H1 (cell line): ENCODE measurements around the gene ANP32A. TPM values are rescaled to one million over a fixed set of nuclear protein-coding genes. Genes with fewer than 3 reads are reported as not detected.

Source experiments
- CTCF ChIA-PET: fragments of 300-600 bp; sonication (Branson Sonifier 250); formaldehyde crosslinking; loops from one replicate; lab custom pipeline; 2021; ENCODE audit not compliant: partially characterized antibody; lab: Charles Lee
- POLR2A ChIA-PET: fragments of 300-600 bp; sonication (Branson Sonifier 250); formaldehyde crosslinking; loops from one replicate; lab custom pipeline; 2021; ENCODE audit warnings: inconsistent platforms; ENCODE audit not compliant: partially characterized antibody; lab: Charles Lee
- DNase-seq, 2 experiments: peaks; one replicate each; pipeline versions ENCODE4 v3.0.0 to v3.0.0-alpha.2; 2010 to 2022; ENCODE audit warnings: low spot score in 2 of 2, low read depth in 1 of 2, mixed read lengths in 1 of 2
- FAIRE-seq: peaks from 2 replicates; lab custom pipeline; 2011; peaks lifted over from hg19 to GRCh38; lab: Jason Lieb, UNC
- H2AFZ ChIP-seq: 2 replicates; pipeline ENCODE4 v1.8.1; 2012; ENCODE audit warnings: low read length, inconsistent platforms
- H2AK5ac ChIP-seq: 2 replicates; pipeline ENCODE4 v1.6.1; 2013; ENCODE audit warnings: low read depth, low read length
- H2BK120ac ChIP-seq: replicated peaks from 2 replicates; pipeline ENCODE3; 2013; ENCODE audit warnings: low read depth, low read length, inconsistent platforms
- H2BK12ac ChIP-seq: 2 replicates; pipeline ENCODE4 v1.6.1; 2013; ENCODE audit warnings: low read depth, low read length
- H2BK15ac ChIP-seq: 2 replicates; pipeline ENCODE4 v1.6.1; 2013; ENCODE audit warnings: low read length
- H2BK20ac ChIP-seq: 2 replicates; pipeline ENCODE4 v1.6.1; 2013; ENCODE audit warnings: low read length
- H2BK5ac ChIP-seq: 2 replicates; pipeline ENCODE4 v1.6.1; 2013; ENCODE audit warnings: low read depth, low read length
- H3K14ac ChIP-seq: 2 replicates; pipeline ENCODE4 v1.6.1; 2013; ENCODE audit warnings: inconsistent platforms; ENCODE audit not compliant: insufficient read length
- H3K18ac ChIP-seq: 2 replicates; pipeline ENCODE4 v1.6.1; 2013; ENCODE audit warnings: low read length; ENCODE audit errors: extremely low read depth
- H3K23ac ChIP-seq: 2 replicates; pipeline ENCODE4 v1.6.1; 2013; ENCODE audit warnings: inconsistent platforms; ENCODE audit not compliant: insufficient read length
- H3K23me2 ChIP-seq: 2 replicates; pipeline ENCODE4 v1.6.1; 2013; ENCODE audit warnings: low read depth, low read length
- H3K27ac ChIP-seq: 2 replicates; pipeline ENCODE4 v1.6.1; 2011; ENCODE audit warnings: low read depth, low read length, inconsistent platforms
- H3K27me3 ChIP-seq, 4 experiments: replicated peaks in 1 of 4; 1 replicate in 1 of 4; 2 replicates in 3 of 4; pipeline versions ENCODE4 v1.6.1 to v1.8.1; 2011 to 2013; ENCODE audit warnings: low read length in 3 of 4, mild to moderate bottlenecking in 3 of 4, inconsistent platforms in 2 of 4, mixed read lengths in 2 of 4, moderate library complexity in 1 of 4; ENCODE audit not compliant: control insufficient read depth in 3 of 4, insufficient read depth in 3 of 4; ENCODE audit errors: extremely low read depth in 1 of 4
- H3K36me3 ChIP-seq, 4 experiments: 2 replicates each; pipeline versions ENCODE4 v1.6.1 to v1.8.1; 2011 to 2013; ENCODE audit warnings: mild to moderate bottlenecking in 4 of 4, low read length in 3 of 4, moderate library complexity in 2 of 4, control low read depth in 1 of 4, inconsistent platforms in 1 of 4; ENCODE audit not compliant: insufficient read depth in 4 of 4, control insufficient read depth in 2 of 4
- H3K4ac ChIP-seq: replicated peaks from 2 replicates; pipeline ENCODE3; 2013; ENCODE audit warnings: low read length, low read depth, mixed read lengths, inconsistent platforms; ENCODE audit not compliant: insufficient read length
- H3K4me1 ChIP-seq, 4 experiments: replicated peaks in 1 of 4; 1 replicate in 1 of 4; 2 replicates in 3 of 4; pipeline versions ENCODE4 v1.6.1 to v1.8.1; 2011 to 2013; ENCODE audit warnings: low read length in 3 of 4, inconsistent platforms in 2 of 4, mixed read lengths in 1 of 4; ENCODE audit not compliant: insufficient read depth in 4 of 4, control insufficient read depth in 3 of 4
- H3K4me2 ChIP-seq, 2 experiments: 2 replicates each; pipeline versions ENCODE4 v1.6.1 to v1.8.1; 2011 to 2013; ENCODE audit warnings: low read depth in 2 of 2, low read length in 2 of 2, control low read depth in 1 of 2, inconsistent platforms in 1 of 2, mild to moderate bottlenecking in 1 of 2; ENCODE audit not compliant: insufficient read depth in 1 of 2
- H3K4me3 ChIP-seq, 4 experiments: fragments of 200-600, 300-600 bp in 1 of 4; sonication (generic), shearing (Covaris generic), sonication (Bioruptor Twin) in 1 of 4; 2 replicates each; pipeline versions ENCODE4 v1.5.1 to v1.8.1; 2011 to 2016; ENCODE audit warnings: low read length in 4 of 4, low read depth in 3 of 4, control low read depth in 2 of 4, inconsistent platforms in 2 of 4, mild to moderate bottlenecking in 2 of 4, mixed read lengths in 1 of 4, moderate library complexity in 1 of 4; ENCODE audit not compliant: insufficient read depth in 2 of 4; ENCODE audit errors: extremely low read depth in 1 of 4
- H3K56ac ChIP-seq: replicated peaks from 2 replicates; pipeline ENCODE3; 2013; ENCODE audit warnings: low read depth, mild to moderate bottlenecking, mixed read lengths, low read length, inconsistent platforms; ENCODE audit not compliant: insufficient read length
- H3K79me1 ChIP-seq: 2 replicates; pipeline ENCODE4 v1.6.1; 2013; ENCODE audit warnings: low read depth, low read length, control low read depth
- H3K79me2 ChIP-seq, 2 experiments: 2 replicates each; pipeline versions ENCODE4 v1.6.1 to v1.8.1; 2012 to 2013; ENCODE audit warnings: low read length in 2 of 2, mild to moderate bottlenecking in 2 of 2, inconsistent platforms in 1 of 2; ENCODE audit not compliant: insufficient read depth in 2 of 2, control insufficient read depth in 1 of 2
- H3K9ac ChIP-seq, 4 experiments: replicated peaks in 1 of 4; 1 replicate in 1 of 4; 2 replicates in 3 of 4; pipeline versions ENCODE4 v1.6.1 to v1.8.1; 2011 to 2013; ENCODE audit warnings: low read depth in 3 of 4, low read length in 3 of 4, control low read depth in 2 of 4, mild to moderate bottlenecking in 2 of 4, moderate library complexity in 2 of 4, inconsistent platforms in 1 of 4; ENCODE audit errors: extremely low read depth in 1 of 4
- H3K9me3 ChIP-seq, 2 experiments: 2 replicates each; pipeline versions ENCODE4 v1.6.1 to v1.8.1; 2012 to 2013; ENCODE audit warnings: mild to moderate bottlenecking in 2 of 2, moderate library complexity in 2 of 2, control low read depth in 1 of 2, inconsistent platforms in 1 of 2, low read depth in 1 of 2, low read length in 1 of 2, mixed read lengths in 1 of 2; ENCODE audit not compliant: insufficient read depth in 2 of 2
- H4K20me1 ChIP-seq, 2 experiments: replicated peaks in 1 of 2; 2 replicates each; pipeline versions ENCODE3 to v1.8.1; 2011 to 2013; ENCODE audit warnings: inconsistent platforms in 2 of 2, low read length in 2 of 2, mild to moderate bottlenecking in 1 of 2; ENCODE audit not compliant: insufficient read depth in 2 of 2, control insufficient read depth in 1 of 2
- H4K5ac ChIP-seq: 2 replicates; pipeline ENCODE4 v1.6.1; 2013; ENCODE audit warnings: low read length, low read depth, mixed read lengths, inconsistent platforms; ENCODE audit not compliant: insufficient read length
- H4K8ac ChIP-seq: 2 replicates; pipeline ENCODE4 v1.8.0; 2013; ENCODE audit warnings: mild to moderate bottlenecking, moderate library complexity, low read length, inconsistent platforms; ENCODE audit not compliant: insufficient read depth; ENCODE audit errors: extremely low read depth
- H4K91ac ChIP-seq: replicated peaks from 2 replicates; pipeline ENCODE3; 2013; ENCODE audit warnings: low read length, mixed read lengths, inconsistent platforms; ENCODE audit not compliant: insufficient read length
- CBX5 ChIP-seq: fragments of 300-800, 300-1000 bp; sonication (generic); IDR thresholded peaks from 2 replicates; pipeline ENCODE4 v1.7.1; 2016; ENCODE audit warnings: antibody characterized with exemption, low read length, low read depth
- CTBP2 ChIP-seq: IDR thresholded peaks from 2 replicates; pipeline ENCODE4 v1.7.0; 2011; ENCODE audit warnings: borderline replicate concordance, mild to moderate bottlenecking, moderate library complexity, mixed read lengths, low read length; ENCODE audit not compliant: insufficient read depth, insufficient read length
- NRF1 ChIP-seq: IDR thresholded peaks from 2 replicates; pipeline ENCODE4 v1.6.1; 2011; ENCODE audit warnings: mild to moderate bottlenecking, low read depth, low read length, improper control_type of control experiment
- PHF8 ChIP-seq: fragments of 200-600 bp; sonication (generic); conservative IDR thresholded peaks from 2 replicates; pipeline ENCODE4 v1.7.1; 2012; ENCODE audit warnings: low read depth, mild to moderate bottlenecking, inconsistent platforms, low read length, moderate library complexity
- RNF2 ChIP-seq: fragments of 200-900, 300-1000 bp; sonication (generic); IDR thresholded peaks from 2 replicates; pipeline ENCODE4 v1.7.1; 2016; ENCODE audit warnings: borderline replicate concordance, low read depth, mild to moderate bottlenecking, antibody characterized with exemption, low read length; ENCODE audit not compliant: poor library complexity, severe bottlenecking; ENCODE audit errors: missing control alignments
- RXRA ChIP-seq: IDR thresholded peaks from 2 replicates; pipeline ENCODE4 v1.6.1; 2011; ENCODE audit warnings: low read depth, mild to moderate bottlenecking, low read length, moderate library complexity; ENCODE audit not compliant: insufficient read depth
- SAP30 ChIP-seq: fragments of 300-600 bp; sonication (generic); IDR thresholded peaks from 2 replicates; pipeline ENCODE4 v1.7.1; 2012; ENCODE audit warnings: low read length, moderate library complexity, mild to moderate bottlenecking, inconsistent platforms; ENCODE audit not compliant: insufficient read depth, insufficient replicate concordance
- SP1 ChIP-seq: IDR thresholded peaks from 2 replicates; pipeline ENCODE4 v1.6.1; 2011; ENCODE audit warnings: low read depth, low read length
- YY1 ChIP-seq: IDR thresholded peaks from 2 replicates; pipeline ENCODE4 v1.6.1; 2011; ENCODE audit warnings: low read depth, mild to moderate bottlenecking, low read length
- WGBS, 2 experiments: shearing (Covaris generic) in 1 of 2; methylation state at CpG; one replicate each; pipeline versions ENCODE4 v1.1.6 to v1.1.7; 2013 to 2015; ENCODE audit warnings: low lambda C conversion rate in 2 of 2, mixed read lengths in 2 of 2, inconsistent platforms in 1 of 2, low coverage in 1 of 2, missing lambda C conversion rate in 1 of 2; ENCODE audit not compliant: insufficient replicate concordance in 2 of 2, insufficient coverage in 1 of 2, insufficient read length in 1 of 2; ENCODE audit errors: extremely low coverage in 1 of 2, missing lambda C conversion rate in 1 of 2; 5-methylcytosine and 5-hydroxymethylcytosine counted together
- polyA plus RNA-seq, 7 experiments: library from polyadenylated mRNA; depleted of rRNA in 3 of 7; stranded (reverse) in 5 of 7; unstranded in 2 of 7; fragments of >200 nt in 5 of 7; fragments of 200-250 nt in 2 of 7; gene quantifications; 1 replicate in 5 of 7; 2 replicates in 1 of 7; 4 replicates in 1 of 7; pipeline versions ENCODE4 v1.2.1 to v1.2.3, GENCODE V29; 2011 to 2013; ENCODE audit warnings: missing spikeins in 2 of 7, mixed read lengths in 2 of 7
- total RNA-seq: library from RNA; stranded (reverse); fragmentation: NEBNext Ultra II Directional; extraction: Animal tissue kit (Norgen Biotek cat#: 25700); gene quantifications from 2 replicates; pipeline ENCODE4 v1.2.1, GENCODE V29; 2021
- TF ChIP-seq, protein P1 (sequence below): IDR thresholded peaks from 2 replicates; pipeline ENCODE4 v1.6.1; 2012; ENCODE audit warnings: inconsistent platforms

ANP32A gene
- total and polyA plus RNA-seq, 2 of the 8 experiments (the other 6 are each of a cell fraction or from before 2014, with no cell fraction given): 70.8 to 295 TPM

GRCh38 chr15:68743256-68743655, 77.4 kb downstream of the ANP32A start:
- Histone ChIP-seq H3K23me2 (no peaks in the 10 kb centered on the region), H4K5ac (no peak overlapping the region), H3K4ac (no peak overlapping the region), H3K9ac (no peak overlapping the region), H2AFZ (no peak overlapping the region), H2AK5ac (no peak overlapping the region), H3K4me2 (no peak overlapping the region), H4K91ac (no peak overlapping the region), H2BK5ac (no peak overlapping the region), H3K23ac (no peak overlapping the region), H4K8ac (no peak overlapping the region), H2BK120ac (no peak overlapping the region), H3K4me1 (no peaks in the 10 kb centered on the region), H3K79me1 (no peaks in the 10 kb centered on the region), H3K36me3 (no peaks in the 10 kb centered on the region), H3K14ac (no peak overlapping the region), H3K27ac (no peak overlapping the region), H3K27me3 (no peaks in the 10 kb centered on the region), H3K18ac (no peak overlapping the region), H2BK12ac (no peak overlapping the region), H3K9me3 (no peaks in the 10 kb centered on the region), H4K20me1 (no peaks in the 10 kb centered on the region), H2BK20ac (no peak overlapping the region), H3K56ac (no peak overlapping the region), H3K4me3 (no peak overlapping the region), H2BK15ac (no peak overlapping the region), H3K79me2 (no peaks in the 10 kb centered on the region)
- POLR2A ChIA-PET: no interaction called here
- TF ChIP-seq SP1: no peak
- no peak for TF ChIP-seq NRF1
- no peak for TF ChIP-seq YY1
- TF ChIP-seq CTBP2: no peak
- TF ChIP-seq RNF2: no peak
- no peak for TF ChIP-seq RXRA
- TF ChIP-seq CBX5: no peak
- no peak for TF ChIP-seq SAP30
- TF ChIP-seq PHF8: no peak
- TF ChIP-seq, protein P1, sequence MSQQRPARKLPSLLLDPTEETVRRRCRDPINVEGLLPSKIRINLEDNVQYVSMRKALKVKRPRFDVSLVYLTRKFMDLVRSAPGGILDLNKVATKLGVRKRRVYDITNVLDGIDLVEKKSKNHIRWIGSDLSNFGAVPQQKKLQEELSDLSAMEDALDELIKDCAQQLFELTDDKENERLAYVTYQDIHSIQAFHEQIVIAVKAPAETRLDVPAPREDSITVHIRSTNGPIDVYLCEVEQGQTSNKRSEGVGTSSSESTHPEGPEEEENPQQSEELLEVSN: no peak
- 88% methylated on average over 3 of the region's 3 CpGs; no CpG with 5 or more reads in 1 of the 2 experiments for WGBS, 2 experiments
- CTCF ChIA-PET: interaction anchor here (0.7 kb wide), 1 partner anchor 172 kb away, joined by 3 read pairs; no protein-coding TSS in a partner anchor
- FAIRE-seq: no peak
- DNase-seq: no peak
